Hematopoietic multipotent progenitor cell treated with erythropoietin and hydrocortisone succinate and interleukin-3 and kit ligand, for 8 days (in vitro differentiated cells): ENCODE data around the gene AAGAB.
A peak's percentile ranks its signal among the peaks of the same experiment; 100 is the strongest.
"Not testable (repeated sequence)": the region's sequence is repeated elsewhere in the genome, so short reads cannot be mapped to it uniquely, and the experiment has no call there.

Experiments
- DNase-seq: peaks from one replicate; pipeline ENCODE4 v3.0.0-alpha.2; 2015

The AAGAB gene, protein sequence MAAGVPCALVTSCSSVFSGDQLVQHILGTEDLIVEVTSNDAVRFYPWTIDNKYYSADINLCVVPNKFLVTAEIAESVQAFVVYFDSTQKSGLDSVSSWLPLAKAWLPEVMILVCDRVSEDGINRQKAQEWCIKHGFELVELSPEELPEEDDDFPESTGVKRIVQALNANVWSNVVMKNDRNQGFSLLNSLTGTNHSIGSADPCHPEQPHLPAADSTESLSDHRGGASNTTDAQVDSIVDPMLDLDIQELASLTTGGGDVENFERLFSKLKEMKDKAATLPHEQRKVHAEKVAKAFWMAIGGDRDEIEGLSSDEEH

GRCh38 chr15:67254238-67255175, at the start of gene AAGAB, which contains the start of gene IQCH:
TSS of gene AAGAB (minus strand) at chr15:67254661. CDS start at chr15:67254631, 30 bp downstream.
TSS of gene IQCH (plus strand) at chr15:67254786. CDS start at chr15:67254897, 111 bp downstream.
- DNase-seq: peak; percentile 94

GRCh38 chr15:67303490-67304363, 49.3 kb upstream of the AAGAB start:
- peak; percentile 36 for DNase-seq

DNA sequence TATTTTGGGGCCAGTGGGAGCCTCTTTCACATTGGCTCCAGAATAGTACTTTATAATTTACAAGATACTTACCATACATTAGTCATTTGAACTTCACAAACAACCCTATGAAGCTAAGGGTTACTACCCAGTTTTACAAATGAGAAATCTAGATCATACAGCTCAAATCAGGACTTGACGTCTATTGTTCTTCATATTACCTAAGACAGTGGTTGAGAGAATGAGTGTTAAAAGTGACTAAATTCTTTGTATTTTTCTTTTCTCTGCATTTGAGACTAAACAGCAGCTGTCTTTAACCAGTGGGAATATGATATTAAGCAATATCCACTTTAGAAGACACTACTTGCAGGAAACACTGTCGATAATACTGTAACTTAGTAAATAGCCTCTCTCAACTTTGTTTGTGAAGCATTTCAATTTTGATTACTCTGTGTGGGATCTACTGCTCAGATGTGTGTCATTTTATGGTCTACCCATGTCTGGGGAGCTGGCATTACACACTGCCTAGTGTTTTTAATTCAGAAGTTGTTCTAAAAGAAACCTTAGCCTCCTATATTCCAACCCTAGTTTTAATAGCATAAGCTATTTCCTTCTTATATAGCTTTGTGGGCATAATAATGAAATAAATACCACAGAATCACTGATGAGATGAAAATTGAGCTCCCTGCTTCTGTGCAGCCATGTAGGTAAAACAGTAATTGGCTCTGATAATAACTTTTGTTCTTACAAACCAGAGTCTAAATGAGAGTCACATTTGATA, 46.0 kb upstream of the AAGAB start:
- DNase-seq: no peak

- no peak for DNase-seq
Measured at GRCh38 chr15:67296684-67297083, 42.2 kb upstream of the AAGAB start.

DNA sequence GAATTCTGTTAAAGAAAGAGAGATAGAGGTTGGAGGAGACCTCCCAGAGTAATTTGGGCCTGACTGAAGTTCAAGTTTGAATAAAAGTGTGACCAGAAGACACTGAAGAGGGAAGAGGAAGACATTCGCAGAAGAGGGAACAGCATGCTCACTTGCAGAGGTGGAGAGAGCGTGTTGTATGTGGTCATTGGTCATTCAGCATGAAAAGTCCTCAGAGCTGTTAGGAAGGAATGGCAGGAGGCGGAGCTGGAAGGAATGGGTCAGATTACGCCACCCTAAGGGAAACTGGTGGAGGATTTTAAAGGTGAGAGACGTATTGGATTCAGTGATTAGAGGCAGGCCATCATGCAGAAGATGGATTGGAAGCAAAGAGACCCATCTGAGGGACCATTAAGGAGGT, 41.7 kb upstream of the AAGAB start:
- DNase-seq: no peak

DNA sequence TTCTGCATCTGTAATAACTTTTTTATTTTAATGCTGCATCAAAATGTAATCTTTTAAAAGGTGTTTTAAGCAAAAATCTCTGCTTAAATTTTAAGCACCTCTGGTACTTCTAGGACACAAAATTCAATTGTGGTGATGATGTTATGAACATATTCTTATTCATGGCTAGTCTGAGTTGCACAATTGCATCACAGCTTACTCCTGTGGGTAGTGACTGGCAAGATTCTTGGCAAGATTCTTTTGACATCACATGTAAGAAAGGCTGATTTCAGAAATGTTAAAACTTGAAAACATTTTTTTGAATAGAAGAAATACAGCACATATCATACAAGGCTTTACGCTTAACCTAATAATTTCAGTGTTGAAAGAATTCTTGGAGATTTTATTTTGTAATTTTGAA, 35.9 kb upstream of the AAGAB start:
- no peak for DNase-seq

GRCh38 chr15:67286400-67286799, 31.9 kb upstream of the AAGAB start:
- DNase-seq: not testable (repeated sequence)

DNA sequence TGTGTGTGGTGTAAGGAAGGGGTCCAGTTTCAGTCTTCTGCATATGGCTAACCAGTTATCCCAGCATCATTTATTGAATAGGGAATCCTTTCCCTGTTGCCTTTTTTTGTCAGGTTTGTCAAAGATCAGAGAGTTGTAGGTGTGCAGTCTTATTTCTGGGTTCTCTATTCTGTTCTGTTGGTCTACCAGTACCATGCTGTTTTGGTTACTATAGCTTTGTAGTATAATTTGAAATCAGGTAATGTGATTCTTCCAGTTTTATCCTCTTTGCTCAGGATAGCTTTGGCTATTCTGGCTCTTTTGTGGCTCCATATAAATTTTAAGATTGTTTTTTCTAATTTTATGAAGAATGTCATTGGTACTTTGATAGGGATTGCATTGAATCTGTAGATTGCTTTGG, 31.2 kb upstream of the AAGAB start:
- not testable (repeated sequence) for DNase-seq

GRCh38 chr15:67281714-67282113, 27.3 kb upstream of the AAGAB start:
- DNase-seq: no peak

DNA sequence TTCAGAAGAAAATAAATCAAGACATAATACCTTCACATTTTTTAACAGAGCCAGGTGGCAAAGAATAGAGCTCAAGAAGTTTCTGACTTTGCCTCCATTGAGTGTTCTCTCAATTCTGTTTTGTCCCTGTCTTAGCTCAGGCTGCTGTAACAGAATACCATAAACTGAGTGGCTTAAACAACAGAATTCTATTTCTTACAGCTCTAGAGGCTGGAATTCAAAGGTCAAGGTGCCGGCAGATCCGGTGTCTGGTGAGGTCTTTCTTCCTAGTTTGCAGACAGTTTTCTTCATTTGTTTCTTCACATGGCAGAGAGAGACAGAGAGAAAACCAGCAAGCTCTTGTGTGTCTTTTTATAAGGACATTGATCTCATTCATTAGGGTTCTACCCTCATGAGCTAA, 25.8 kb upstream of the AAGAB start:
- no peak for DNase-seq

DNA sequence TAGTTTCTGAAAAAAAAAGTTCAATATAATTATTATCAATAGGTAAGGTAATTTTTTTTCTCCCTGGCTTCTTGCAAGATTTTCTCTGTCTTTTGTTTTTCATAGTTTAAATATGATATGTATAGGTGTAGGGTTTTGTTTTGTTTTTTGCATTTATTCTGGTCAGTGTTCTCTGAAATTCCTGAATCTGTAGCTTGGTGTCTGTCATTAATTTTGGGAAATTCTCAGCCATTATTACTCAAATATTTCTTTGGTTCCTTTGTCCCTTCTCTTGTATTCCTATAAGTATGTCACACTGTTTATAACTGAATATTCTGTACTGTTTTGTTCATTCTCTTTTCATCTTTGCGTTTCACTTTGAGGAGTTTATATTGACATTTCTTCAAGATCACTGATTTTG, 22.2 kb upstream of the AAGAB start:
- DNase-seq: no peak

GRCh38 chr15:67274236-67274635, 19.8 kb upstream of the AAGAB start:
- DNase-seq: no peak

DNA sequence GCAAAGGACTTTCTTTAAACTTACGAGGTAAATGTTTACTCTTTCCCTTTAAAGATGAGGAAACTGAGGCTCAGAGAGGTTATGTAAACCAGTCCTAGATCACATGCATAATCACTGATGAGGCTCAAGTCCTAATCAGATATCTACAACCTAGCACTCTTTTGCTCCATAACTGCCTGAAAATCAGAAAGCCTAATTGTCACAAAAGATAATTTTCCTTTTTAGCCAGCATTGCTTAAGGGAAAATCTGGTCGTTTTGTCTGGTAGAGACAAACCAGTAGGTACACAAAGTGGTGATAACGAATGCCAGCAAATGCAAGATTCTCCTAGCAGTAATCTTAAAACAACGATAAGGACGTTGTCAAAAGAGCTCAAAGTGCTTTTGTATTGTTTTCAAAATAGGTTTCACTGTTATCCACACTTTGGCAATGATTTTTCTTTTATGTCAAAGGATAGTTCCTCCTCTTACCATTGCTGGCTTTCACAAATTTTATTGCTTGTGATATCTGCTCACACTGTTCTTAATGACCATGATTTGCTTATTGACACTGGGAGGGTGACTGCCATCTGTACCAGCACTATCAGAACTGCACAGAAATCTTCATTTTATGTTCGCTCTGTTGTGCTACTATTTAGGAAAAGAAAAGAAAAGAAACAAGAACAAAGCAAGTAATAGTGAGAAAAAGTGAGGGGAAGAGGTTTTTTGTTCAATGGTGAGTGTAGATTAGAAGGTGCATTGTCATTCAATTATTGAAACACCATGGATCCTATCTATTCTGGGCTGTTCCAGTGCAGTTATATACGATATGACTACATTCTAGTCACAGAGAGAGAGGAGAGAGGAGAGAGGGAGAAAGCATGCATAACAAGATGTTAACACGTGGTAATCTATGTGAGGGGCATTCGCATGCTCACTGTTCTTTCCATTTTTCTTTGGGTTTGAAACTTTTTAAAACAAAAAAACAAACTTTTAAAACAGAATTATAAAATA, 13.8 kb upstream of the AAGAB start:
- no peak for DNase-seq

DNA sequence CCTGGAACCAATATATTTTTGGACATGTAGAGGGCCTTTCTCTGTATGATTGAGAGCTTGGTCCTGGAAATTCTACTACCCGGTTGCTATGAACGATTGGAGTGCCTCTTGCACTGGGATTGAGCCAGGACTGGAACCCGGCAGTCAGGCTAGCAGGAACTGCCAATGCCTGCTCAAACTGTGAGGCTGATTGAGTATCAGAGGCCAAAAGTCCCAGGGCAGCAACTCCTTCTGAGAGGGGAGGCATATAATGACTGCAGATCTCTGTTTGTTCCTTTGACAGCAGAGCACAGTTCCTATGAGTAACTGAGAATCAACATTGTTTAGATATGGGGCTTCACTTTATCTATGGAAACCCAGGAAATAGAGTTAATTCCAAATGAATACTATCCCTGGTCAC, 13.0 kb upstream of the AAGAB start:
- DNase-seq: no peak

DNA sequence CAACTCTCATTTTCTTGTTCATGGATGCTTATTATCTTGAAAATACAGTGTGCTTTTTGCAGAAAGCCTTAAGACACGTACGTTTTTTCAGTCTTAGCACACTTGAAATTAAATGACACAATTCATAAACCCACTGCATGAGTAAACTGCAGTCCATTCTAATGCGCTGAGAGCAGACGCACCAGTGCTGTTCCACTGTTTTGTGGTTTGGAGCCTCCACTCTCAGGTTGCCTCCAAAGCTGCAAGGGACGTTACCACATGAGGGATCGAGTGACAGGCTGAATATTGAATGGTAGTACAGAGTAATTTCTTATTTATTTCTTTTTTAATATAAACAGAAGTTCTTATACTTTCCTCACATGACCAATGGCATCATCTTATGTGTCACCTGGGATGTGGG, 12.4 kb upstream of the AAGAB start:
- no peak for DNase-seq

GRCh38 chr15:67259806-67260205, 5.3 kb upstream of the AAGAB start:
- no peak for DNase-seq

DNA sequence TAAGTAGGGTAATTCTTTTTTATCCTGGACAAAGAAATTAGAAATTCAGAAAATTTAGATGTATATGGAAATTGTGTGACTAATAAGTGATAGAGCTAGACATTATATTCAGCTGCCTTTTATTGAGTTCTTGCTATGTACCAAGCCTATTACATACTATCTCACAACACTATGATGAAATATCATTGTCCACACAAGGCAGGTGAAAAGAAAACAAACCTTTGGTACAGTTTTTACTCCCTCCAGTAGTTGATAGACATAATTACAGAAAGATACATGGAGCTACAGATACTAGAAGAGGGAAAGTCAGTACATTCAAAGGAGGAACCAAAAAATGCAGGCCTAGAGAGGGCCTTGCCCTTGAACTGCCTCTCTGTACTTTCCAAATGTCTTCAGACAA, 4.9 kb upstream of the AAGAB start:
- DNase-seq: no peak

- not testable (repeated sequence) for DNase-seq
Measured at GRCh38 chr15:67258412-67258811, 4.0 kb upstream of the AAGAB start.

DNA sequence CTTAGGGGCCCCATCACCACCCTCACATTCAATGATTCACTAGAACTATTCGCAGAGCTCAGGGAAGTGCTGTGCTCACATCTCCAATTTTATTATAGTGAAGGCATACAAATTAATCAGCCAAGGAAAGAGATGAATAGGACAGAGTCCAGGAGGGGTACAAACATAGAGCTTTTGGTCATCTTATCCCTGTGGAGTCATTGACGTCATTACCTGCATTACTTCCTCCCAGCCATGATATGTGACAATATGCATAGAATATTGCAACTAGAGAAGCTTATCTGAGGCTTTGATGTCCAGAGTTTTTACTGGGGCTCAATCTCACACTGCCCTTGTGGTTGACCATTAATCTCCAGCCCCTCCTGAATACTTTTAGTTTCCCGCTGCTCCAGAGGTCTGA, 1.6 kb upstream of the AAGAB start:
- no peak for DNase-seq

- no peak for DNase-seq
Measured at GRCh38 chr15:67253549-67254237, 768 bp downstream of the AAGAB start.
